PC-3 (cell line): ENCODE results near the gene SF1. TPM values are rescaled to one million over a fixed set of nuclear protein-coding genes. Genes with fewer than 3 reads are reported as not detected.

Source experiments
- ATAC-seq: fragments of 200-7000 bp; cut with Tn5 transposase; 2 replicates; pipeline ENCODE4 v1.9.1; 2020; ENCODE audit warnings: mild to moderate bottlenecking, moderate library complexity
- BruUV-seq: library from RNA; stranded (reverse); fragments of 400-500 nt; replicated peaks from 2 replicates; lab custom pipeline; 2021; lab: Mats Ljungman, UMichigan
- CTCF ChIA-PET: fragments of 300-600 bp; sonication (Branson Sonifier 250); formaldehyde crosslinking; loops from one replicate; lab custom pipeline; 2022; ENCODE audit warnings: antibody characterized with exemption; lab: Charles Lee
- POLR2A ChIA-PET: fragments of 300-600 bp; sonication (Branson Sonifier 250); formaldehyde crosslinking; loops from one replicate; lab custom pipeline; 2022; ENCODE audit warnings: antibody characterized with exemption; ENCODE audit not compliant: unreplicated experiment; lab: Charles Lee
- DNase-seq: peaks from one replicate; pipeline ENCODE4 v3.0.0-alpha.2; 2015
- H2AFZ ChIP-seq: fragments of 300-600 bp; sonication (generic); 2 replicates; pipeline ENCODE4 v1.6.0; 2016; ENCODE audit warnings: antibody characterized with exemption, low read length
- H3F3A ChIP-seq: fragments of 300-600 bp; sonication (generic); one replicate; pipeline ENCODE4 v1.6.0; 2017; ENCODE audit warnings: antibody characterized with exemption, low read length, control low read depth, mild to moderate bottlenecking; ENCODE audit not compliant: unreplicated experiment
- H3K27ac ChIP-seq: fragments of 300-600 bp; sonication (generic); 2 replicates; pipeline ENCODE4 v1.5.1; 2016; ENCODE audit warnings: mild to moderate bottlenecking, low read length
- H3K27me3 ChIP-seq: fragments of 300-600 bp; sonication (generic); 2 replicates; pipeline ENCODE4 v1.6.1; 2016; ENCODE audit warnings: low read length, mixed read lengths
- H3K36me3 ChIP-seq: fragments of 300-600 bp; sonication (generic); 2 replicates; pipeline ENCODE4 v1.6.1; 2016; ENCODE audit warnings: low read depth, mixed run types, low read length, mixed read lengths
- H3K4me1 ChIP-seq: fragments of 300-600 bp; sonication (generic); 2 replicates; pipeline ENCODE4 v1.5.1; 2016; ENCODE audit warnings: low read length; ENCODE audit not compliant: insufficient read depth
- H3K4me2 ChIP-seq: fragments of 300-600 bp; sonication (generic); 2 replicates; pipeline ENCODE4 v1.6.0; 2016; ENCODE audit warnings: low read length
- H3K4me3 ChIP-seq: fragments of 300-600 bp; sonication (generic); 2 replicates; pipeline ENCODE4 v1.5.1; 2016; ENCODE audit warnings: mild to moderate bottlenecking, low read length, mixed read lengths
- H3K79me2 ChIP-seq: fragments of 300-600 bp; sonication (generic); 2 replicates; pipeline ENCODE4 v1.6.1; 2017; ENCODE audit warnings: low read length, mixed read lengths
- H3K9ac ChIP-seq: fragments of 300-600 bp; sonication (generic); 2 replicates; pipeline ENCODE4 v1.6.0; 2016; ENCODE audit warnings: mild to moderate bottlenecking, low read length
- H3K9me2 ChIP-seq: fragments of 300-600 bp; sonication (generic); replicated peaks from 2 replicates; pipeline ENCODE4 v1.6.1; 2016; ENCODE audit warnings: mixed run types, low read length, mixed read lengths
- H3K9me3 ChIP-seq: fragments of 300-600 bp; sonication (generic); 2 replicates; pipeline ENCODE4 v1.6.1; 2016; ENCODE audit warnings: low read length, mixed read lengths
- H4K20me1 ChIP-seq: fragments of 300-600 bp; sonication (generic); 2 replicates; pipeline ENCODE4 v1.6.1; 2016; ENCODE audit warnings: low read length, mixed read lengths
- CTCF ChIP-seq: fragments of 300-600 bp; sonication (generic); conservative IDR thresholded peaks from 2 replicates; pipeline ENCODE4 v1.5.1; 2017; ENCODE audit warnings: antibody characterized with exemption, low read depth, mild to moderate bottlenecking, low read length
- EZH2 ChIP-seq: fragments of 300-600 bp; sonication (generic); IDR thresholded peaks from one replicate; pipeline ENCODE4 v1.6.1; 2017; ENCODE audit warnings: antibody characterized with exemption, mild to moderate bottlenecking, low read length; ENCODE audit not compliant: unreplicated experiment
- EZH2phosphoT487 ChIP-seq: fragments of 300-600 bp; sonication (generic); IDR thresholded peaks from 2 replicates; pipeline ENCODE4 v1.6.1; 2018; ENCODE audit warnings: mild to moderate bottlenecking, antibody characterized with exemption, low read length, borderline replicate concordance
- intact Hi-C: fragments of 100-400 bp; cut with micrococcal nuclease; formaldehyde crosslinking; loops from 2 replicates; pipeline ENCODE4 v1.9.0; 2023
- total RNA-seq: library from RNA; depleted of rRNA; stranded (reverse); fragments of >200 nt; gene quantifications from 2 replicates; pipeline ENCODE4 v1.2.3, GENCODE V29; 2014

The SF1 gene
- total RNA-seq, 1 experiment from 2014 or later: 217 TPM

DNA sequence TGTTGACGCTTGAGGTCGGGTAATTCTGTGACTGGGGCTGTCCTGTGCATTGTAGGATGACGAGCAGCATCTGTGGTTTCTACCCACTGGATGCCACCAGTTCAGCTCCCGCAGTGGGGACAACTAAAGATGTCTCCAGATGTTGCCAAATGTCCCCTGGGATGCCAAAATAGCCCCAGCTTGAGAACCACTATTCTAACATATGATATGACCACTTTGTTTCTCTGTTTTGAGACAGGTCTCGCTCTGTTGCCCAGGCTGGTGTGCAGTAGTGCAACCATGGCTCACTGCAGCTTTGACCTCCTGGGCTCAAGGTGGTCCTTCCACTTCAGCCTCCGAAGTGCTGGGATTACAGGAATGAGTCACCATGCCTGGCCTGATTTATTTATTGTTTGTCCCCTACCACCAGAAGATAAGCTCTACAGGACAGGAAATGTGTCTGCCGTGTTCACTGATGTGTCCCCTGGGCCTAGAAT, 36.4 kb upstream of the SF1 start:
- Histone ChIP-seq H3K27me3 (no peaks in the 10 kb centered on the region), H3K79me2 (peaks cover 4% of the 10 kb centered on the region), H3K4me3 (no peak overlapping the region), H3K9me3 (no peaks in the 10 kb centered on the region), H3K9ac (no peak overlapping the region), H3K9me2 (no peaks in the 10 kb centered on the region), H3K4me1 (peaks cover 3% of the 10 kb centered on the region; the same call in 1 of the 2 replicates), H2AFZ (no peak overlapping the region), H3K36me3 (no peaks in the 10 kb centered on the region), H4K20me1 (no peaks in the 10 kb centered on the region), H3K4me2 (no peak overlapping the region), H3K27ac (no peak overlapping the region), H3F3A (no peaks in the 10 kb centered on the region)
- no TSS peak for BruUV-seq
- intact Hi-C loops: no loop called here
- TF ChIP-seq EZH2phosphoT487 (no peak), EZH2 (no peak), CTCF (no peak)
- no peak for ATAC-seq
- no peak for DNase-seq
- CTCF ChIA-PET: no interaction called here
- POLR2A ChIA-PET: no interaction called here

- intact Hi-C loops: no loop called here
Observed at GRCh38 chr11:64813826-64814225, 35.5 kb upstream of the SF1 start.

More at GRCh38 chr11:64813826-64814225, 35.5 kb upstream of the SF1 start:
- no peaks in the 10 kb centered on the region for H3F3A ChIP-seq
- no TSS peak for BruUV-seq
- no peak overlapping the region for H3K9ac ChIP-seq
- H3K4me1 ChIP-seq: peaks cover 10% of the 10 kb centered on the region; the same call in 1 of the 2 replicates
- H3K27me3 ChIP-seq: no peaks in the 10 kb centered on the region
- POLR2A ChIA-PET: no interaction called here
- H3K4me3 ChIP-seq: no peak overlapping the region
- no peaks in the 10 kb centered on the region for H3K9me3 ChIP-seq
- no peaks in the 10 kb centered on the region for H3K9me2 ChIP-seq
- H3K27ac ChIP-seq: no peak overlapping the region
- no peaks in the 10 kb centered on the region for H3K36me3 ChIP-seq
- CTCF ChIA-PET: no interaction called here
- ATAC-seq: no peak
- TF ChIP-seq EZH2phosphoT487 (no peak), EZH2 (no peak), CTCF (no peak)
- no peak overlapping the region for H2AFZ ChIP-seq
- no peaks in the 10 kb centered on the region for H4K20me1 ChIP-seq
- peaks cover 13% of the 10 kb centered on the region for H3K79me2 ChIP-seq
- DNase-seq: no peak
- no peak overlapping the region for H3K4me2 ChIP-seq
